Aortic smooth muscle cell (primary cell): ENCODE data around the gene WDR26. TPM values are rescaled to one million over a fixed set of nuclear protein-coding genes. Genes with fewer than 3 reads are reported as not detected.

Experiments used
- total RNA-seq: library from RNA; depleted of rRNA; stranded (reverse); fragments of >200 nt; gene quantifications from 2 replicates; pipeline ENCODE4 v1.2.3, GENCODE V29; 2014

WDR26 gene
- 59.2 and 99.7 TPM in 2 replicates for total RNA-seq

DNA sequence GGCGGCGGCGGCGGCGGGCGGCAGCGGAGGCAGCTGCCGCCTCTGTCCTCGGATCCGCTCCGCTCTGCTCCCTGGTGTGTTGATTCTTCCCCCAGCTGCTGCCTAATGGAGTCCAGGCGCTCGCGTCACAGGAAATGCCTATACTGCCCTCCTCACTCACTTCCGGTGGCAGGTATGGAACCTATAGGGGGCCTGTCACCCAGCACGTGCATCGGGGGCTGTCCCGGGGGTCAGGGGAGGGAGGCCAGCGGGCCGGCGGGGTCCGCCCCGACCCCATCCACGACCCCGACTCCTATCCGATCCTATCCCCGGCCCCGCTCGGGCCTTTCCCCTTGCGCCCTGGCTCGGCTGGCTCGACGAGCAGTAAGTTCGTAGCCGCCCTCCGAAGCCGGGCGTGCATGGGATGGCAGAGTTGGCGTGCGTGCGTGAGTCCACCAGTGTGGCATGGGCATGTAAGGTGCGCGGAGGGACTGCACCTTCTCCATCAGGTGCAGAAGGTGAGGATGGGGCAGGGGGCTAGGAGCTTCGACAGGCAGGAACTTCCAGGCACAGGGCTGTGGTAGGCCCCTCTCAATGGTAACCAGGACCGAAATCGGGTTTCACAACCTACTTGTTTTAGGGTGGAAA lies at the start of gene WDR26:
Gene WDR26 (minus strand): TSS at position 107 of the 627 bp plus-strand sequence.

DNA sequence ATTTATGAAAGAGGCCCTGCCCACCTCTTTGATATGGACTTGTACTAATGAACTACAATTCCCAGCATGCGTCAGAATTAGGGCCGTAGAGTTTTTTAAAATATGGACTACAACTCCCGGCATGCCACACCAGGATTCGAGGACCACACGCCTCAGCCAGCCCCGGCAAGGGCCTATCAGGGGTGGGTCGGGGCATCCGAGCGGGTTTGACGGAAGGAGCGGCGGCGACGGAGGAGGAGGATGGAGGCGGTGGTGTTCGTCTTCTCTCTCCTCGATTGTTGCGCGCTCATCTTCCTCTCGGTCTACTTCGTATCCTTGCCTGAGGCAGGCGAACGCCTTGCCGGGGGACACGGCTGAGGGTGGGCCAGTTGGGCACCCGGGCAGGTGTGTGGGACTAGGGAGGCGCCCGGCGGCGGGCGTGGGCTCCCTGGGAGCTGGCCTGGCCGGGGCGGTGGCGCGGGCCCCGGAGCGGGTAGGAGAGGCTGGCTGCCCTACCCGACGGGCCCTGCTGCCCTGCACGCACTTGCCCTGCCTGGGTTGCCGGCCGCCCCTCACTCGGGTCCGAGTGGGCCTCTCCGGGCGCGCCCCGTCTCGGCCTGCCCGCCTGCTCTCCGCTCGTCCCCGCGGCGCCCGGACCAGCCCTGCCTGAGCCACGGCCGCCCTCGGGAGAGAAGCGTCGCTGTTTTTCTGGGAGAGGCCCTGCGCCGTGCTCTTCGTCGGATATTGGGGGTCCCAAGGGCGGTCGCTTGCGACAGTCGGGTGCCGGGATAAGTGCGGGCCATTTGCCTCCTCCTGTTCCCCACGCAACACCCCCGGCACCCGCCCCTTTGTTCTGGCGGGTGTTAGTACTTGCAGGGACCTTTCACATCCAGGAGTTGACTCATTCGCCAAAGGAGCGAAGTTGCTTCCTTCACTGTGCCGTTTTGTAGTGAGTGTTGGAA lies 77.6 kb downstream of the WDR26 start, which contains the start of gene CNIH4:
Gene CNIH4 (plus strand): TSS at position 195 of the 941 bp plus-strand sequence. CDS start 46 bp downstream, at position 241.

Other genes with a start within 250 kb of the WDR26 start
- 17.7 and 18.3 TPM in 2 replicates for gene NVL, start 104.6 kb downstream of the WDR26 start, total RNA-seq
- 55.6 and 84.8 TPM in 2 replicates for gene CNIH4, start 77.9 kb downstream of the WDR26 start, total RNA-seq
- gene CNIH3, start 181.5 kb upstream of the WDR26 start, total RNA-seq: 3.4 and 4.9 TPM in 2 replicates